GM12878 (cell line): Measurements from ENCODE around the gene SSNA1. TPM values are rescaled to one million over a fixed set of nuclear protein-coding genes. Genes with fewer than 3 reads are reported as not detected.

ENCODE experiments used
- ATAC-seq: fragments of 200-7000 bp; cut with Tn5 transposase; 3 replicates; pipeline ENCODE4 v1.9.1; 2020; ENCODE audit warnings: mild to moderate bottlenecking, moderate library complexity
- BruUV-seq: library from RNA; stranded (reverse); fragments of 400-500 nt; replicated peaks from 2 replicates; lab custom pipeline; 2021; lab: Mats Ljungman, UMichigan
- CTCF ChIA-PET: fragments of 300-600 bp; sonication (Branson Sonifier 250); formaldehyde crosslinking; extraction: SDS; loops from one replicate; lab custom pipeline; 2021; ENCODE audit warnings: inconsistent platforms; lab: Yijun Ruan, JAX
- POLR2A ChIA-PET: fragments of 350-600 bp; formaldehyde crosslinking; extraction: SDS; loops from one replicate; lab custom pipeline; 2021; ENCODE audit warnings: inconsistent platforms; lab: Charles Lee
- RAD21 ChIA-PET: fragments of 300-600 bp; sonication (Branson Sonifier 250); formaldehyde crosslinking; loops from one replicate; lab custom pipeline; 2023; ENCODE audit warnings: antibody characterized with exemption; ENCODE audit not compliant: unreplicated experiment; lab: Charles Lee
- SMC1A ChIA-PET: fragments of 300-600 bp; sonication (Branson Sonifier 250); formaldehyde crosslinking; loops from one replicate; lab custom pipeline; 2023; ENCODE audit not compliant: unreplicated experiment, uncharacterized antibody; lab: Charles Lee
- DNase-seq: peaks from one replicate; pipeline ENCODE4 v3.0.0-alpha.2; 2011; ENCODE audit warnings: low read depth, low spot score
- FAIRE-seq: peaks from 3 replicates; lab custom pipeline; 2011; peaks lifted over from hg19 to GRCh38; lab: Jason Lieb, UNC
- H2AFZ ChIP-seq: 2 replicates; pipeline ENCODE4 v1.6.0; 2011; ENCODE audit warnings: low read depth, low read length, control low read depth; ENCODE audit not compliant: control insufficient read depth
- H3K27ac ChIP-seq: 2 replicates; pipeline ENCODE4 v1.5.1; 2011; ENCODE audit warnings: control low read depth; ENCODE audit not compliant: control insufficient read depth, insufficient read depth
- H3K27me3 ChIP-seq, 2 experiments: replicated peaks in 1 of 2; 2 replicates each; pipeline versions ENCODE4 v1.6.0 to v1.6.1; 2011; ENCODE audit warnings: low read length in 1 of 2; ENCODE audit not compliant: control insufficient read depth in 2 of 2, insufficient read depth in 2 of 2
- H3K36me3 ChIP-seq, 2 experiments: 2 replicates each; pipeline ENCODE4 v1.5.1; 2011; ENCODE audit warnings: low read length in 1 of 2; ENCODE audit not compliant: control insufficient read depth in 2 of 2, insufficient read depth in 2 of 2
- H3K4me1 ChIP-seq: 2 replicates; pipeline ENCODE4 v1.6.1; 2011; ENCODE audit warnings: mild to moderate bottlenecking, low read length, moderate library complexity, mixed read lengths; ENCODE audit not compliant: control insufficient read depth, insufficient read depth
- H3K4me2 ChIP-seq: 2 replicates; pipeline ENCODE4 v1.6.0; 2011; ENCODE audit warnings: control low read depth; ENCODE audit not compliant: control insufficient read depth, insufficient read depth
- H3K4me3 ChIP-seq: fragments of 200-600 bp; sonication (generic); 2 replicates; pipeline ENCODE4 v1.5.1; 2016
- H3K79me2 ChIP-seq: 2 replicates; pipeline ENCODE4 v1.6.0; 2011; ENCODE audit warnings: low read length; ENCODE audit not compliant: control insufficient read depth, insufficient read depth
- H3K9ac ChIP-seq: 2 replicates; pipeline ENCODE4 v1.8.0; 2011; ENCODE audit warnings: low read length, control low read depth, mixed read lengths; ENCODE audit not compliant: control insufficient read depth, insufficient read depth
- H3K9me3 ChIP-seq: replicated peaks from 3 replicates; pipeline ENCODE4 v1.5.1; 2011; ENCODE audit warnings: mild to moderate bottlenecking, low read length; ENCODE audit not compliant: control insufficient read depth, insufficient read depth
- H4K20me1 ChIP-seq: 2 replicates; pipeline ENCODE4 v1.6.0; 2011; ENCODE audit not compliant: control insufficient read depth, insufficient read depth
- ATF2 ChIP-seq: IDR thresholded peaks from 2 replicates; pipeline ENCODE4 v1.6.1; 2012; ENCODE audit warnings: low read length, inconsistent platforms
- CREM ChIP-seq: IDR thresholded peaks from 2 replicates; pipeline ENCODE4 v1.6.1; 2014; ENCODE audit warnings: antibody characterized with exemption, low read depth
- CUX1 ChIP-seq: IDR thresholded peaks from 2 replicates; pipeline ENCODE4 v1.6.1; 2012; ENCODE audit warnings: improper control_type of control experiment, low read depth, low read length; ENCODE audit not compliant: insufficient replicate concordance
- KDM1A ChIP-seq: fragments of 200-600 bp; sonication (generic); IDR thresholded peaks from 2 replicates; pipeline ENCODE4 v1.6.1; 2016; ENCODE audit warnings: borderline replicate concordance
- RAD51 ChIP-seq: fragments of 450-650 bp; IDR thresholded peaks from 2 replicates; pipeline ENCODE4 v1.6.1; 2016; ENCODE audit warnings: moderate library complexity, mild to moderate bottlenecking, inconsistent platforms
- SMAD1 ChIP-seq: fragments of 450-650 bp; IDR thresholded peaks from 2 replicates; pipeline ENCODE4 v1.6.1; 2018; ENCODE audit warnings: mild to moderate bottlenecking, low read depth; ENCODE audit not compliant: partially characterized antibody
- SREBF1 ChIP-seq: IDR thresholded peaks from 2 replicates; pipeline ENCODE4 v1.6.1; 2012; ENCODE audit warnings: mild to moderate bottlenecking, low read length
- WRNIP1 ChIP-seq: IDR thresholded peaks from 2 replicates; pipeline ENCODE4 v1.6.1; 2011; ENCODE audit warnings: low read depth, low read length, improper control_type of control experiment, borderline replicate concordance
- WGBS: methylation state at CpG from one replicate; pipeline ENCODE4 v1.1.6; 2016; ENCODE audit warnings: low lambda C conversion rate; ENCODE audit not compliant: insufficient replicate concordance, insufficient coverage; ENCODE audit errors: missing lambda C conversion rate; 5-methylcytosine and 5-hydroxymethylcytosine counted together
- in situ Hi-C: fragments of 300-500 bp; cut with MboI; formaldehyde crosslinking; loops from 9 replicates; pipeline ENCODE4 v1.14.3; 2018; ENCODE audit warnings: mixed read lengths
- intact Hi-C: fragments of 100-400 bp; cut with micrococcal nuclease; formaldehyde crosslinking; loops from one replicate; pipeline ENCODE4 v1.14.2; 2022; ENCODE audit not compliant: unreplicated experiment
- polyA plus RNA-seq, 11 experiments: library from polyadenylated mRNA; depleted of rRNA in 4 of 11; unstranded in 6 of 11; stranded (reverse) in 5 of 11; fragments of >200 nt; fragmentation: Nextera tagmentation in 4 of 11; fragmentation: Illumina TruSeq in 1 of 11; extraction: Ambion mirVana in 4 of 11; extraction: Trizol in 1 of 11; gene quantifications; 1 replicate in 1 of 11; 2 replicates in 10 of 11; pipeline versions ENCODE4 v1.2.1 to v1.2.3, GENCODE V29; 2011 to 2016; ENCODE audit warnings: inconsistent platforms in 2 of 11, missing spikeins in 2 of 11, low read depth in 1 of 11
- total RNA-seq, 4 experiments: library from RNA; depleted of rRNA in 3 of 4; stranded (reverse); fragments of >200 nt in 3 of 4; fragmentation: Illumina TruSeq in 1 of 4; extraction: Trizol in 1 of 4; gene quantifications; 2 replicates each; pipeline versions ENCODE4 v1.2.1 to v1.2.3, GENCODE V29; 2013 to 2021
- TF ChIP-seq, protein P1 (sequence below): fragments of 450-650 bp; IDR thresholded peaks from 2 replicates; pipeline ENCODE4 v1.6.1; 2017; ENCODE audit warnings: low read depth, mild to moderate bottlenecking, moderate library complexity

SSNA1 gene
- total and polyA plus RNA-seq, 10 of the 15 experiments (the other 5 are each of a cell fraction or from before 2014, with no cell fraction given): 0.63 to 139 (median 78.0) TPM

- TF ChIP-seq ATF2: no peak
- no peak for TF ChIP-seq RAD51
- no peak for TF ChIP-seq CREM
- TF ChIP-seq, protein P1, sequence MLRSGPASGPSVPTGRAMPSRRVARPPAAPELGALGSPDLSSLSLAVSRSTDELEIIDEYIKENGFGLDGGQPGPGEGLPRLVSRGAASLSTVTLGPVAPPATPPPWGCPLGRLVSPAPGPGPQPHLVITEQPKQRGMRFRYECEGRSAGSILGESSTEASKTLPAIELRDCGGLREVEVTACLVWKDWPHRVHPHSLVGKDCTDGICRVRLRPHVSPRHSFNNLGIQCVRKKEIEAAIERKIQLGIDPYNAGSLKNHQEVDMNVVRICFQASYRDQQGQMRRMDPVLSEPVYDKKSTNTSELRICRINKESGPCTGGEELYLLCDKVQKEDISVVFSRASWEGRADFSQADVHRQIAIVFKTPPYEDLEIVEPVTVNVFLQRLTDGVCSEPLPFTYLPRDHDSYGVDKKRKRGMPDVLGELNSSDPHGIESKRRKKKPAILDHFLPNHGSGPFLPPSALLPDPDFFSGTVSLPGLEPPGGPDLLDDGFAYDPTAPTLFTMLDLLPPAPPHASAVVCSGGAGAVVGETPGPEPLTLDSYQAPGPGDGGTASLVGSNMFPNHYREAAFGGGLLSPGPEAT: no peak
- TF ChIP-seq WRNIP1: no peak
- TF ChIP-seq SMAD1: no peak
- TF ChIP-seq, all 136 proteins: peak for 0
Observed at GRCh38 chr9:137186385-137186784, 2.1 kb upstream of the SSNA1 start (continued).

GRCh38 chr9:137187386-137187785, 1.1 kb upstream of the SSNA1 start:
- ChIA-PET POLR2A (interaction anchor here (0.9 to 4.6 kb wide), 4 partner anchors 16 to 36 kb away, joined by 3 to 22 read pairs (median 6); partner anchors contain the start of genes CYSRT1 and RNF208), CTCF (interaction anchor here (1.3 to 2.0 kb wide), 3 partner anchors 36 to 152 kb away, joined by 3 to 18 read pairs (median 4); partner anchors contain the start of genes CYSRT1 and RNF208), RAD21 (interaction anchor here (0.8 to 3.6 kb wide), 6 partner anchors 14 to 57 kb away, joined by 3 to 23 read pairs (median 8); partner anchors contain the start of gene RNF208), SMC1A (interaction anchor here (1.0 to 2.5 kb wide), 3 partner anchors 17 to 240 kb away, joined by 4 to 13 read pairs (median 5); no protein-coding TSS in a partner anchor)
- H3K4me2 ChIP-seq: peak overlapping the region; percentile 93
- peaks cover 7% of the 10 kb centered on the region; the same call in 1 of the 2 replicates for H4K20me1 ChIP-seq
- ATAC-seq: no peak
- no peaks in the 10 kb centered on the region for H3K9me3 ChIP-seq
- H3K27me3 ChIP-seq: no peaks in the 10 kb centered on the region
- no peak overlapping the region for H2AFZ ChIP-seq
- H3K4me1 ChIP-seq: peaks cover 22% of the 10 kb centered on the region
- peaks cover 35% of the 10 kb centered on the region for H3K79me2 ChIP-seq
- TF ChIP-seq CUX1 (no peak), SREBF1 (no peak), CREM (no peak), KDM1A (no peak)
- 72% methylated on average over 15 of the region's 15 CpGs for WGBS
- peak overlapping the region; percentile 77 for H3K27ac ChIP-seq
- in situ Hi-C loops (no loop called here), intact Hi-C loops (loop anchor here (5.0 kb wide), 2 partner anchors 35 to 60 kb away; partner anchors contain the start of gene RNF208)
- peak overlapping the region; percentile 80 for H3K9ac ChIP-seq
- DNase-seq: no peak
- FAIRE-seq: no peak
- peak overlapping the region; percentile 99 for H3K4me3 ChIP-seq
- peaks cover 7 to 21% of the 10 kb centered on the region in 2 experiments for H3K36me3 ChIP-seq
- BruUV-seq: no TSS peak
